HepG2 (cell line): ENCODE data around the gene ALG8. TPM values are rescaled to one million over a fixed set of nuclear protein-coding genes. Genes with fewer than 3 reads are reported as not detected.

Source experiments
- ATAC-seq: fragments of 200-7000 bp; cut with Tn5 transposase; 3 replicates; pipeline ENCODE4 v1.9.1; 2020; ENCODE audit warnings: mild to moderate bottlenecking, moderate library complexity
- BruUV-seq: library from RNA; stranded (reverse); fragments of 400-500 nt; replicated peaks from 2 replicates; lab custom pipeline; 2021; lab: Mats Ljungman, UMichigan
- CTCF ChIA-PET: fragments of 300-600 bp; formaldehyde crosslinking; extraction: SDS; loops from one replicate; lab custom pipeline; 2021; ENCODE audit warnings: low total read pairs, inconsistent platforms, low intra/inter-chr PET ratio; lab: Yijun Ruan, JAX
- POLR2A ChIA-PET: fragments of 350-600 bp; sonication (Branson Sonifier 250); formaldehyde crosslinking; loops from one replicate; lab custom pipeline; 2020; ENCODE audit warnings: antibody characterized with exemption, inconsistent platforms; lab: Yijun Ruan, JAX
- DNase-seq: peaks from one replicate; pipeline ENCODE4 v3.0.0-alpha.2; 2015; ENCODE audit warnings: low spot score
- FAIRE-seq: peaks from 3 replicates; lab custom pipeline; 2011; peaks lifted over from hg19 to GRCh38; lab: Jason Lieb, UNC
- H2AFZ ChIP-seq: one replicate; pipeline ENCODE4 v1.6.1; 2011; ENCODE audit warnings: low read length, inconsistent platforms
- H3K27ac ChIP-seq: fragments of 300-600 bp; 3 replicates; pipeline ENCODE4 v1.8.0; 2011; ENCODE audit warnings: mixed run types, mild to moderate bottlenecking, mixed read lengths, low read length, inconsistent platforms; ENCODE audit not compliant: insufficient read depth; ENCODE audit errors: extremely low read length
- H3K27me3 ChIP-seq, 2 experiments: fragments of 200-600 bp in 1 of 2; 2 replicates in 1 of 2; 3 replicates in 1 of 2; pipeline versions ENCODE4 v1.6.0 to v1.8.0; 2011; ENCODE audit warnings: low read length in 2 of 2, mild to moderate bottlenecking in 2 of 2, moderate library complexity in 2 of 2, inconsistent platforms in 1 of 2; ENCODE audit not compliant: insufficient read depth in 2 of 2, control insufficient read depth in 1 of 2
- H3K36me3 ChIP-seq, 2 experiments: fragments of 200-600 bp in 1 of 2; replicated peaks in 1 of 2; 2 replicates in 1 of 2; 3 replicates in 1 of 2; pipeline versions ENCODE4 v1.5.1 to v1.8.0; 2011; ENCODE audit warnings: low read length in 2 of 2, inconsistent platforms in 1 of 2; ENCODE audit not compliant: insufficient read depth in 2 of 2, control insufficient read depth in 1 of 2
- H3K4me1 ChIP-seq: 2 replicates; pipeline ENCODE4 v1.5.1; 2012; ENCODE audit warnings: low read length, inconsistent platforms; ENCODE audit not compliant: insufficient read depth
- H3K4me2 ChIP-seq: 2 replicates; pipeline ENCODE4 v1.6.0; 2011; ENCODE audit warnings: low read depth, low read length, inconsistent platforms
- H3K4me3 ChIP-seq, 3 experiments: fragments of 200-600 bp in 1 of 3; sonication (generic), shearing (Covaris generic) in 1 of 3; replicated peaks in 1 of 3; 2 replicates each; pipeline ENCODE4 v1.5.1; 2011 to 2016; ENCODE audit warnings: low read length in 3 of 3, inconsistent platforms in 2 of 3, low read depth in 2 of 3, mild to moderate bottlenecking in 2 of 3, control low read depth in 1 of 3, mixed read lengths in 1 of 3; ENCODE audit not compliant: insufficient read depth in 1 of 3
- H3K79me2 ChIP-seq: one replicate; pipeline ENCODE4 v1.6.1; 2011; ENCODE audit warnings: low read length, inconsistent platforms; ENCODE audit not compliant: insufficient read depth
- H3K9ac ChIP-seq: 2 replicates; pipeline ENCODE4 v1.6.0; 2011; ENCODE audit warnings: mild to moderate bottlenecking, low read depth, low read length, inconsistent platforms; ENCODE audit not compliant: insufficient read depth
- H3K9me3 ChIP-seq: 2 replicates; pipeline ENCODE4 v1.5.1; 2012; ENCODE audit warnings: mild to moderate bottlenecking, low read length
- H4K20me1 ChIP-seq: 2 replicates; pipeline ENCODE4 v1.6.0; 2011; ENCODE audit warnings: inconsistent platforms, mild to moderate bottlenecking, low read length, moderate library complexity; ENCODE audit not compliant: insufficient read depth
- ATRX ChIP-seq: sonication (generic); formaldehyde crosslinking; IDR thresholded peaks from 2 replicates; pipeline ENCODE4 v1.4.0; 2020; ENCODE audit warnings: missing genetic modification reagents, borderline replicate concordance
- ETV5 ChIP-seq: IDR thresholded peaks from 2 replicates; pipeline ENCODE4 v1.6.1; 2018; ENCODE audit warnings: missing biosample characterization, missing genetic modification reagents, inconsistent platforms, borderline replicate concordance
- KDM1A ChIP-seq: IDR thresholded peaks from 2 replicates; pipeline ENCODE4 v1.6.1; 2016; ENCODE audit warnings: missing compliant biosample characterization
- KDM6A ChIP-seq: IDR thresholded peaks from 2 replicates; pipeline ENCODE4 v1.6.1; 2016; ENCODE audit warnings: low read depth
- NFRKB ChIP-seq: fragments of 450-650 bp; IDR thresholded peaks from 2 replicates; pipeline ENCODE4 v1.6.1; 2017
- TBX2 ChIP-seq: sonication (generic); formaldehyde crosslinking; IDR thresholded peaks from 2 replicates; pipeline ENCODE4 v1.5.0; 2020; ENCODE audit warnings: missing genetic modification reagents, mild to moderate bottlenecking, borderline replicate concordance
- U2AF2 ChIP-seq: fragments of 200-400 bp; formaldehyde crosslinking; IDR thresholded peaks from 2 replicates; pipeline ENCODE4 v1.6.1; 2017; ENCODE audit warnings: low read depth, mild to moderate bottlenecking, low read length
- ZNF737 ChIP-seq: sonication (generic); formaldehyde crosslinking; IDR thresholded peaks from 2 replicates; pipeline ENCODE4 v1.5.0; 2020; ENCODE audit warnings: missing genetic modification reagents, mild to moderate bottlenecking, borderline replicate concordance
- WGBS: methylation state at CpG from one replicate; pipeline ENCODE4 v1.1.6; 2017; ENCODE audit warnings: low lambda C conversion rate; 5-methylcytosine and 5-hydroxymethylcytosine counted together
- in situ Hi-C: cut with HindIII; loops from 2 replicates; pipeline ENCODE4 v1.10.0; 2017; ENCODE audit warnings: low pct_unique_long_range_greater_than_20kb; ENCODE audit not compliant: extremely low pct_ligation_motif_present
- intact Hi-C: fragments of 100-400 bp; cut with micrococcal nuclease; formaldehyde crosslinking; loops from one replicate; pipeline ENCODE4 v1.10.0; 2022; ENCODE audit not compliant: unreplicated experiment
- polyA plus RNA-seq, 8 experiments: library from polyadenylated mRNA; depleted of rRNA in 3 of 8; stranded (reverse) in 7 of 8; unstranded in 1 of 8; fragments of >200 nt; fragmentation: Illumina TruSeq in 4 of 8; extraction: Trizol in 4 of 8; gene quantifications; 2 replicates each; pipeline versions ENCODE4 v1.2.1 to v1.2.3, GENCODE V29; 2011 to 2016; ENCODE audit warnings: low read depth in 4 of 8, missing spikeins in 1 of 8, mixed read lengths in 1 of 8; ENCODE audit not compliant: insufficient read depth in 1 of 8
- total RNA-seq, 5 experiments: library from RNA; depleted of rRNA; stranded (reverse); fragments of >200 nt; fragmentation: Illumina TruSeq; extraction: Trizol; gene quantifications; 2 replicates each; pipeline ENCODE4 v1.2.3, GENCODE V29; 2016; ENCODE audit warnings: low read depth in 1 of 5
- TF ChIP-seq, protein P1 (sequence below): sonication (generic); formaldehyde crosslinking; IDR thresholded peaks from 2 replicates; pipeline ENCODE4 v1.5.0; 2020; ENCODE audit warnings: mild to moderate bottlenecking, missing genetic modification reagents

Gene ALG8
- total and polyA plus RNA-seq, 2 of the 13 experiments (the other 11 are each of a cell fraction or from before 2014, with no cell fraction given) = 75.8 to 88.0 TPM

DNA sequence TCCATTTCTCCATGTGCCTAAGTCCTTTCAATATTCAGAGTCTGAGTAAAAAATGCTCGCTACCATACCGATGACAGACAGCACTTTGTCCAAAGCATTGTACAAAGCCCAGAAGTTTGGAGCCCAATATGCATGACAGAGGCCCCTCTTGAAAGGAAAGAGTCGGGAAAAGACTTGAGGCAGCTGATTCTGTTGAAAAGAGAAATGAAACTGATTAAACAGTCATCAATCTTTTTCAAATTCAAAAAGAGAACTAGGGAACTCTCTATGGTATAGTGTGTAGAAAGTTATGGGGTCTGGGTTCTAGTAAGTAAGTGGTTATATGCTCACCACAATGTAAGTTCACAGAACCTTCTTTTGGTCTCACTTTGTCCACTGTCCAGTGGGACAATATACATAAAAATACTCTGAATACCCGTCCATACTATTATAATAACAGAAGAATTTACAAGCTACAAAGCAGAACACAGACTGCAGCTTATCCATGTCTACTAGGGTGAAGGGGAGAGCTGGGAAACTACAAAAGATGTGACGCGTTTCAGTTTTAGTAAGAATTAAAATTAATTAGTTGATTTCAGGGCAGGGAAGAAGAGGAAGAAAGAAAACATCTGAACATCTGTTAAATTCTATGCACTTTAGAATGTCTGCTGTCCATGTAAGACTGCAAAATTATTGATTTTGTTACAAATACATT lies 26.7 kb downstream of the ALG8 start:
- intact Hi-C loops = no loop called here
- H3K4me2 ChIP-seq = no peak overlapping the region
- H4K20me1 ChIP-seq = no peaks in the 10 kb centered on the region
- H3K27ac ChIP-seq = no peak overlapping the region
- ATAC-seq (no peak), FAIRE-seq (no peak), DNase-seq (no peak)
- peaks cover 4 to 35% of the 10 kb centered on the region in 2 experiments; a peak in 4 of 5 replicates for H3K36me3 ChIP-seq
- no peaks in the 10 kb centered on the region for H3K4me1 ChIP-seq
- no peaks in the 10 kb centered on the region for H3K9me3 ChIP-seq
- ChIA-PET POLR2A (no interaction called here), CTCF (no interaction called here)
- BruUV-seq = no TSS peak
- in situ Hi-C loops = no loop called here
- H3K9ac ChIP-seq = no peak overlapping the region
- no peak overlapping the region for H2AFZ ChIP-seq
- no peak for TF ChIP-seq ETV5
- no peak for TF ChIP-seq ATRX (CRISPR knock-in tag)
- no peak for TF ChIP-seq U2AF2
- TF ChIP-seq, protein P1, sequence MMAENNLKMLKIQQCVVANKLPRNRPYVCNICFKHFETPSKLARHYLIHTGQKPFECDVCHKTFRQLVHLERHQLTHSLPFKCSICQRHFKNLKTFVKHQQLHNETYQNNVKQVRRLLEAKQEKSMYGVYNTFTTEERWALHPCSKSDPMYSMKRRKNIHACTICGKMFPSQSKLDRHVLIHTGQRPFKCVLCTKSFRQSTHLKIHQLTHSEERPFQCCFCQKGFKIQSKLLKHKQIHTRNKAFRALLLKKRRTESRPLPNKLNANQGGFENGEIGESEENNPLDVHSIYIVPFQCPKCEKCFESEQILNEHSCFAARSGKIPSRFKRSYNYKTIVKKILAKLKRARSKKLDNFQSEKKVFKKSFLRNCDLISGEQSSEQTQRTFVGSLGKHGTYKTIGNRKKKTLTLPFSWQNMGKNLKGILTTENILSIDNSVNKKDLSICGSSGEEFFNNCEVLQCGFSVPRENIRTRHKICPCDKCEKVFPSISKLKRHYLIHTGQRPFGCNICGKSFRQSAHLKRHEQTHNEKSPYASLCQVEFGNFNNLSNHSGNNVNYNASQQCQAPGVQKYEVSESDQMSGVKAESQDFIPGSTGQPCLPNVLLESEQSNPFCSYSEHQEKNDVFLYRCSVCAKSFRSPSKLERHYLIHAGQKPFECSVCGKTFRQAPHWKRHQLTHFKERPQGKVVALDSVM (CRISPR knock-in tag) = no peak
- TF ChIP-seq KDM1A (CRISPR knock-in tag) = no peak
- no peak for TF ChIP-seq TBX2
- TF ChIP-seq NFRKB = no peak
- no peak for TF ChIP-seq ZNF737 (CRISPR knock-in tag)
- TF ChIP-seq KDM6A (CRISPR knock-in tag) = no peak
- H3K4me3 ChIP-seq = no peak overlapping the region
- no peaks in the 10 kb centered on the region for H3K27me3 ChIP-seq
- 91% methylated on average over 6 of the region's 6 CpGs for WGBS
- H3K79me2 ChIP-seq = no peaks in the 10 kb centered on the region
